OCI-LY7 (cell line): ENCODE results near the gene PGR.

Experiments
- CTCF ChIP-seq: fragments of 200-600 bp; sonication (generic); conservative IDR thresholded peaks from 2 replicates; pipeline ENCODE4 v1.5.1; 2014; ENCODE audit warnings: mild to moderate bottlenecking, antibody characterized with exemption, low read length, moderate library complexity, mixed read lengths
- EZH2phosphoT487 ChIP-seq: fragments of 200-600 bp; sonication (generic); IDR thresholded peaks from 2 replicates; pipeline ENCODE4 v1.6.1; 2018; ENCODE audit warnings: low read depth, borderline replicate concordance, mild to moderate bottlenecking, mixed run types, antibody characterized with exemption, low read length, moderate library complexity, mixed read lengths

DNA sequence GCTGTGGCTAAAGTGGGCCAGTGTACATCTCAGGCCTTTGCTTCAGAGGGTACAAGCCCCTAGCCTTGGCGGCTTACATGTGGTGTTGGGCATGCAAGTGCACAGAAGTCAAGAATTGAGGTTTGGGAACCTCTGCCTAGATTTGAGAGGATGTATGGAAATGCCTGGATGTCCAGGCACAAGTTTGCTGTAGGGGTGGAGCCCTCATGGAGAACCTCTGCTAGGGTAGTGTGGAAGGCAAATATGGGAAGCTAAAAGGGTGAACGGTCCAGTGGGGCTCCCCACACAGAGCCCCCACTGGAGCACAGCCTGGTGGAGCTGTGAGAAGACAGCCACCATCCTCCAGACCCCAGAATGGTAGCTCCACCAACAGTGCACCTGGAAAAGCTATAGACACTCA, 28.5 kb upstream of the PGR start:
- TF ChIP-seq CTCF (no peak), EZH2phosphoT487 (no peak)
